NB4 (cell line): ENCODE measurements around the gene ALKBH2.
"Not testable (repeated sequence)": the region's sequence is repeated elsewhere in the genome, so short reads cannot be mapped to it uniquely, and the experiment has no call there.

Experiments
- DNase-seq: peaks from one replicate; pipeline ENCODE4 v3.0.0; 2010; ENCODE audit warnings: low read depth
- H3K4me3 ChIP-seq: one replicate; pipeline ENCODE4 v1.5.1; 2011; ENCODE audit warnings: mild to moderate bottlenecking, low read depth, low read length, moderate library complexity
- CTCF ChIP-seq: IDR thresholded peaks from one replicate; pipeline ENCODE4 v1.5.1; 2012; ENCODE audit warnings: low read depth, low read length
- MAX ChIP-seq: IDR thresholded peaks from 2 replicates; pipeline ENCODE4 v1.6.1; 2011; ENCODE audit warnings: low read depth, low read length
- MYC ChIP-seq: IDR thresholded peaks from 2 replicates; pipeline ENCODE4 v1.6.1; 2011; ENCODE audit warnings: low read depth, low read length
- POLR2A ChIP-seq: IDR thresholded peaks from 2 replicates; pipeline ENCODE4 v1.6.1; 2011; ENCODE audit warnings: mild to moderate bottlenecking; ENCODE audit not compliant: insufficient read length; ENCODE audit errors: extremely low read depth

Gene ALKBH2

DNA sequence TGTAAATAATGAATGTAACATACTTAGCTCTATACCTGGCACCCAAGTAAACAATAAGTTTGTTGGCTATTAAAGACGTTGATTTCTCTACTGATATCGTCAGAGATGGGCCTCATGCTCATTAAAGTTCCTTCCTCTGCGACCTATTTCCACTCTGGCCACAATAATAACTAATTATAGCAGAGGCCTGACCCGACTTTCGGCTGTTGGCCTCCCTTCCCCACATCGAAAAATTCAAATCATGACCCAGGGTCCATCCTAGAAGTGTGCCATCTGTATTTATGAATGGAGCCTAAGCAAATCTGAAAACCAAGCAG is 41.2 kb downstream of the ALKBH2 start:
- no peak for DNase-seq
- H3K4me3 ChIP-seq, result peak overlapping the region; percentile 77
- TF ChIP-seq MYC (no peak), POLR2A (no peak), MAX (no peak), CTCF (no peak)

DNA sequence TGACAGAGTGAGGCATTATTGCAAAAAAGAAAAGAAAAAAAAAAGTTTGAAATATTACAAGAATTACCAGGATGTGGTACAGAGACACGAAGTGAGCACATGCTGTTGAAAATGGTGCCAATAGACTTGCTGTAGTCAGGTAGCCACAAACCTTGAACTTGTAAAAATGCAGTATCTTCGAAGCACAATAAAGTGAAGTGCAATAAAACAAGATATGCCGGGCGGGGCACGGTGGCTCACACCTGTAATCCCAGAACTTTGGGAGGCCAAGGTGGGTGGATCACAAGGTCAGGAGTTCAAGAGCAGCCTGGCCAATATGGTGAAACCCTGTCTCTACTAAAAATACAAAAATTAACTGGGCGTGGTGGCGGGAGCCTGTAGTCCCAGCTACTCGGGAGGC is 43.5 kb downstream of the ALKBH2 start:
- peak; percentile 12 for DNase-seq
- H3K4me3 ChIP-seq, result not testable (repeated sequence)

DNA sequence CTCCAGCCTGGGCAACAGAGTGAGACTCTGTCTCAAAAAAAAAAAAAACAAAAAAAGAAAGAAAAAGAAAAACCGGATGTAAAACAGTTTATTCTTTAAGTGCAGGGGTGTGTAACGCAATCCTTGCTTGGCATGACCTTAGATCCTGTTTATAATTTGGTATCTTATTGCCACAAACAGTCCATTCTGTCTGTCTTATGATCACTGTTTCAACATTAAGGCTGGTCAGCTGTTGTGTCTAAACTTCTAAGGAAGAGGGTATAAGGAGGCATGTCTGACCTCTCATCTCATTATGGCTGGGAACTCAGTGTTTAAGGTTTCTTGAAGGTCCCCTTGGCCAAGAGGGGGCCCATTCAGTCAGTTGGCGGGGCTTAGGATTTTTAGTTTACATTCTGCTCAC is 44.6 kb downstream of the ALKBH2 start:
- not testable (repeated sequence) for DNase-seq, H3K4me3 ChIP-seq

GRCh38 chr12:109047081-109047805 is 46.0 kb downstream of the ALKBH2 start:
- H3K4me3 ChIP-seq, result no peak overlapping the region
- DNase-seq, result no peak
- TF ChIP-seq MYC (no peak), MAX (no peak)

DNA sequence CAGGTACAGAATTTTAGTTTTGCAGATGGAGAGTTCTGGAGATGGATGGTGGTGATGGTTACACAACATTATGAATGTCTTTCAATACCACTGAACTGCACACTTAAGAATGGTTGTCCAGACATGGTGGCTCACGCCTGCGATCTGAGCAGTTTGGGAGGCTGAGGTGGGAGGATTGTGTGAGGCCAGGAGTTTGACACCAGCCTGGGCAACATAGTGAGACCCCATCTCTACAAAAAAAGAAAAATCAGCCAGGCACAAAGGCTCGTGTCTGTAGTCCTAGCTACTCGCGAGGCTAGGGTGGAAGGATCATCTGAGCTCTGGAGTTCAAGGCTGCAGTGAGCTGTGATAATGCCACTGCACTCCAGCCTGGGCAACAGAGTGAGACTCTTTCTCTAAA is 49.0 kb downstream of the ALKBH2 start:
- TF ChIP-seq POLR2A (no peak), MYC (no peak), CTCF (no peak), MAX (no peak)
- H3K4me3 ChIP-seq, result no peak overlapping the region
- no peak for DNase-seq
